Measurements from ENCODE around the gene ZNF528.

The ZNF528 gene

GRCh38 chr19:52397310-52398080 is at the start of gene ZNF528:
Gene ZNF528 (plus strand): TSS chr19:52397849. CDS start chr19:52402014, 4,165 bp downstream.
- peak; percentile 15 for DNase-seq (ENCODE audit: low spot score)

GRCh38 chr19:52351512-52351911 is 46.1 kb upstream of the ZNF528 start:
- DNase-seq (ENCODE audit: low spot score), result no peak

GRCh38 chr19:52366414-52366824 is 31.2 kb upstream of the ZNF528 start:
- no peak for DNase-seq (ENCODE audit: low spot score)

- peak; percentile 20 for DNase-seq (ENCODE audit: low spot score)
These were observed 27.9 kb upstream of the ZNF528 start, which contains the start of gene ZNF880 for GRCh38 chr19:52369559-52370340. Gene ZNF880 (plus strand): TSS chr19:52369923. CDS start chr19:52369966, 43 bp downstream.

- DNase-seq (ENCODE audit: low spot score), result no peak
These were observed 27.3 kb upstream of the ZNF528 start for GRCh38 chr19:52370341-52370710.

GRCh38 chr19:52391135-52391534 is 6.5 kb upstream of the ZNF528 start:
- DNase-seq (ENCODE audit: low spot score), result no peak

GRCh38 chr19:52398081-52398441 is 412 bp downstream of the ZNF528 start:
- no peak for DNase-seq (ENCODE audit: low spot score)

- no peak for DNase-seq (ENCODE audit: low spot score)
These were observed 12.6 kb downstream of the ZNF528 start for GRCh38 chr19:52410276-52410675.

GRCh38 chr19:52415711-52416110 is 18.1 kb downstream of the ZNF528 start:
- DNase-seq (ENCODE audit: low spot score), result no peak

GRCh38 chr19:52428937-52429336 is 31.3 kb downstream of the ZNF528 start, which contains the start of gene ZNF534:
Gene ZNF534 (plus strand): TSS chr19:52429148. CDS start chr19:52431475, 2,327 bp downstream.
- no peak for DNase-seq (ENCODE audit: low spot score)

- DNase-seq (ENCODE audit: low spot score), result no peak
These were observed 44.5 kb downstream of the ZNF528 start for GRCh38 chr19:52442179-52442578.

- DNase-seq (ENCODE audit: low spot score), result no peak
These were observed 46.9 kb downstream of the ZNF528 start for GRCh38 chr19:52444506-52444905.

GRCh38 chr19:52451241-52451640 is 53.6 kb downstream of the ZNF528 start:
- no peak for DNase-seq (ENCODE audit: low spot score)

GRCh38 chr19:52453324-52454094 is 55.9 kb downstream of the ZNF528 start, which contains the start of gene ZNF578:
Gene ZNF578 (plus strand): TSS chr19:52453553. CDS start chr19:52501846, 48,293 bp downstream.
- no peak for DNase-seq (ENCODE audit: low spot score)

GRCh38 chr19:52464798-52465470 is 67.3 kb downstream of the ZNF528 start:
- no peak for DNase-seq (ENCODE audit: low spot score)

Data from hematopoietic multipotent progenitor cell treated with erythropoietin and hydrocortisone succinate and interleukin-3 and kit ligand, for 17 days (in vitro differentiated cells).